Left lung (tissue), 10 donors: Measurements from ENCODE around the gene BLMH. TPM values are rescaled to one million over a fixed set of nuclear protein-coding genes. Genes with fewer than 3 reads are reported as not detected.

Experiments used
- ATAC-seq: fragments of 200-7000 bp; cut with Tn5 transposase; one replicate; pipeline ENCODE4 v1.9.1; 2020; ENCODE audit warnings: moderate library complexity
- DNase-seq, 4 donors: peaks; one replicate each; pipeline ENCODE4 v3.0.0-alpha.2; 2013 to 2020
- H3K27ac ChIP-seq, 2 donors: fragments of 200-600 bp; sonication (generic) in 1 of 2; one replicate each; pipeline versions ENCODE4 v1.5.0 to v1.8.0; 2020 to 2021
- H3K27me3 ChIP-seq, 2 donors: fragments of 200-600 bp; sonication (generic) in 1 of 2; one replicate each; pipeline versions ENCODE4 v1.5.0 to v1.8.0; 2020 to 2021
- H3K36me3 ChIP-seq, 2 donors: fragments of 200-600 bp; sonication (generic) in 1 of 2; one replicate each; pipeline versions ENCODE4 v1.5.0 to v1.8.0; 2020 to 2021
- H3K4me1 ChIP-seq, 2 donors: fragments of 200-600 bp; one replicate each; pipeline ENCODE4 v1.8.0; 2021
- H3K4me3 ChIP-seq, 2 donors: fragments of 200-600 bp; sonication (generic) in 1 of 2; one replicate each; pipeline versions ENCODE4 v1.5.0 to v1.8.0; 2020 to 2021; ENCODE audit warnings: mild to moderate bottlenecking in 1 of 2
- H3K9me3 ChIP-seq, 2 donors: fragments of 200-600 bp; sonication (generic) in 1 of 2; one replicate each; pipeline versions ENCODE4 v1.5.0 to v1.8.0; 2020 to 2021
- intact Hi-C, 2 donors: fragments of 100-400 bp; cut with DNase I; formaldehyde crosslinking; loops; one replicate each; pipeline versions ENCODE4 v1.11.2 to v1.14.2; 2022
- polyA plus RNA-seq, 6 donors: library from polyadenylated mRNA; unstranded; fragments of 120-200 nt; gene quantifications; one replicate each; pipeline ENCODE4 v1.2.1, GENCODE V29; 2013; ENCODE audit not compliant: insufficient read length in 6 of 6
- total RNA-seq, 2 donors: library from RNA; stranded (reverse); fragmentation: NEBNext Ultra II Directional; extraction: Animal tissue kit (Norgen Biotek cat#: 25700); gene quantifications; one replicate each; pipeline ENCODE4 v1.2.1, GENCODE V29; 2021
- TF ChIP-seq, protein P1 (sequence below), 2 donors: fragments of 200-600 bp; sonication (generic) in 1 of 2; IDR thresholded peaks; one replicate each; pipeline versions ENCODE4 v1.5.0 to v1.8.0; 2021; ENCODE audit warnings: antibody characterized with exemption in 2 of 2
- donor health status: DM: no; HTN: yes; CAD: no.
- donor health status: DM: no; HTN: no; CAD: no.

The BLMH gene
- total and polyA plus RNA-seq, 8 donors, result 30.0 to 77.3 (median 68.8) TPM

DNA sequence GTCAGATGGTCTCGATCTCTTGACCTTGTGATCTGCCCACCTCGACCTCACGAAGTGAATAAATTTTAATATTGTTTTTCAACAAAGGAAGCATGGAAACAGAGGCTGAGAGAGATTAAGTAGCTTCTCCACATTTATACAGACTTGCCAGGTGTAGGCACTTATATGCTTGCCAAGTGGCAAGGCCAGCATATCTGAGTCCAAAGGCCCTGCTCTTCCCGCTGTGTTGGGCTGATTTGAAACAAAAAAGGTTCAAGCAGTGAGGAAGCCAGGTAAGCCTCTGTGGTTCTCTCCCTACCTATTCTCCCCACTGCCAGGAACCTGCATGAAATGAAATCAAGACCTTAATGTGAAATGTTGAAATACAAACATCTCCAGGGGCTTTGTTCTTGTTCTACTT is 48.7 kb downstream of the BLMH start:
- intact Hi-C loops, result no loop called here
- Histone ChIP-seq H3K4me3 (no peak overlapping the region), H3K27ac (no peak overlapping the region), H3K4me1 (peaks cover 0 to 6% of the 10 kb centered on the region in 2 donors), H3K36me3 (peaks cover 0 to 17% of the 10 kb centered on the region in 2 donors), H3K9me3 (no peaks in the 10 kb centered on the region), H3K27me3 (peaks cover 6 to 12% of the 10 kb centered on the region in 2 donors)
- TF ChIP-seq, protein P1, sequence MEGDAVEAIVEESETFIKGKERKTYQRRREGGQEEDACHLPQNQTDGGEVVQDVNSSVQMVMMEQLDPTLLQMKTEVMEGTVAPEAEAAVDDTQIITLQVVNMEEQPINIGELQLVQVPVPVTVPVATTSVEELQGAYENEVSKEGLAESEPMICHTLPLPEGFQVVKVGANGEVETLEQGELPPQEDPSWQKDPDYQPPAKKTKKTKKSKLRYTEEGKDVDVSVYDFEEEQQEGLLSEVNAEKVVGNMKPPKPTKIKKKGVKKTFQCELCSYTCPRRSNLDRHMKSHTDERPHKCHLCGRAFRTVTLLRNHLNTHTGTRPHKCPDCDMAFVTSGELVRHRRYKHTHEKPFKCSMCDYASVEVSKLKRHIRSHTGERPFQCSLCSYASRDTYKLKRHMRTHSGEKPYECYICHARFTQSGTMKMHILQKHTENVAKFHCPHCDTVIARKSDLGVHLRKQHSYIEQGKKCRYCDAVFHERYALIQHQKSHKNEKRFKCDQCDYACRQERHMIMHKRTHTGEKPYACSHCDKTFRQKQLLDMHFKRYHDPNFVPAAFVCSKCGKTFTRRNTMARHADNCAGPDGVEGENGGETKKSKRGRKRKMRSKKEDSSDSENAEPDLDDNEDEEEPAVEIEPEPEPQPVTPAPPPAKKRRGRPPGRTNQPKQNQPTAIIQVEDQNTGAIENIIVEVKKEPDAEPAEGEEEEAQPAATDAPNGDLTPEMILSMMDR (IDR thresholded peaks at IDR 0.05), result no peak
- ATAC-seq, result no peak
- DNase-seq, result no peak

DNA sequence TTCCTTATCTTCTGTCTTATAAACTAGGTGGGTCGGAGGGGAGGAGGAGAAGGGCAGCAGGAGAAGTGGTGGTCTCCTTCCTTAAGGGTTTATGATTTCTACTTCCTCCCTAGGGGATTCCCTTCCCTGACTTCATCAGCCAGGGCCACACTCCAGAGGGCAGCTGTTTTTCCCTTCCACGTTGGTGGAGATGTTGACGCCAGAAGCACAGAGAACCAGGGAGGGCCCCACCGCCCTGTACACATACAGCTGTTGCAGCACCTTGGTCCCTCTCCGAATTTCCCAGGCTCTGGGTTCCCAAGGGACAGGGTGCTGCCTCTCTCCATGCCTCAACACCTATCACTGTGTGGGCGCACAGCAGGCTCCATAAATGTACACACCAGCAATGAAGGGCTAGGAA is 50.7 kb downstream of the BLMH start:
- Histone ChIP-seq H3K4me3 (no peak overlapping the region), H3K4me1 (peaks cover 4 to 20% of the 10 kb centered on the region in 2 donors), H3K9me3 (no peaks in the 10 kb centered on the region), H3K27ac (no peak overlapping the region), H3K36me3 (no peaks in the 10 kb centered on the region), H3K27me3 (peaks cover 22 to 32% of the 10 kb centered on the region in 2 donors)
- ATAC-seq, result no peak
- no peak for DNase-seq
- TF ChIP-seq, protein P1 (IDR thresholded peaks at IDR 0.05), result no peak
- intact Hi-C loops, result no loop called here

DNA sequence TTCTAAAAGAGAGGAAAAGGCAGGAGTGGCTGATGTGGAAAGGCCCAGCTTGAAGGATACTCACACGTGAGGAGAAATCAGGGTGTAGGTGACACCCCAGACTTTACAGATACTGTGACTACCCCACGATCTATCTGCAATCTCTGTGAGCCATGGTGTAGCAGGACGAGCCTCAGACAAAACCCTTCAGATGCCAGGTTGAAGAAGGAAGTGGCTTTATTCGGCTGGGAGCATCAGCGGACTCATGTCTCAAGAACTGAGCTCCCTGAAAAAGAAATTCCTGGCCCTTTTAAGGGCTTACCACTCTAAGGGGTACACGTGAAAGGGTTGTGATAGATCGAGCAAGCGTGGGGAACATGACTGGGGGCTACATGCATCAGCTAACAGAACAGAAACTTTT is 51.6 kb downstream of the BLMH start:
- ATAC-seq (no peak), DNase-seq (no peak)
- TF ChIP-seq, protein P1 (IDR thresholded peaks at IDR 0.05), result no peak
- H3K4me1 ChIP-seq, result peaks cover 7 to 29% of the 10 kb centered on the region in 2 donors
- H3K27me3 ChIP-seq, result peaks cover 31 to 41% of the 10 kb centered on the region in 2 donors
- intact Hi-C loops, result no loop called here
- H3K36me3 ChIP-seq, result no peaks in the 10 kb centered on the region
- H3K4me3 ChIP-seq, result no peak overlapping the region
- H3K27ac ChIP-seq, result no peak overlapping the region
- no peaks in the 10 kb centered on the region for H3K9me3 ChIP-seq

DNA sequence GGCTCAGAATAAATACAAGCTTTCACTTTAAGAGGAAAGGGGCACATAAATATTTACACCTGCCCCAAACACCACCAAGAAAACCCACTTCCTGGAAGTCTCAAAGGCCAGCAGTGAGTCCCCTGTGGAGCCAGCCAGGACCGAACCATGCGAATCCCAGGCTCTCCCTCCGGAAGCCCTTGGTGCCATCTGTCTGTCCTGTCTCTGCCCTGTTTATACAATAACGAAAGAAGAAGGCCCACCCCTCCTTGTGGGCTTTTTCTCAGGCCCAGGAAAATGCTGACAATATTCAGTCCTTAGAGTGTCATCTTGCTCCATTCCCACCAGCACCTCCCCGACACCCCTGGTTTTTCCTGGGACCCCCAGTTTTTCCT is 52.7 kb downstream of the BLMH start:
- peak overlapping the region in 1 of 2 donors; percentile 45 for H3K27ac ChIP-seq
- DNase-seq (no peak), ATAC-seq (no peak)
- TF ChIP-seq, protein P1 (IDR thresholded peaks at IDR 0.05), result no peak
- H3K9me3 ChIP-seq, result no peaks in the 10 kb centered on the region
- peaks cover 31 to 52% of the 10 kb centered on the region in 2 donors for H3K27me3 ChIP-seq
- H3K36me3 ChIP-seq, result no peaks in the 10 kb centered on the region
- intact Hi-C loops, result no loop called here
- H3K4me1 ChIP-seq, result peaks cover 7 to 36% of the 10 kb centered on the region in 2 donors
- peak overlapping the region in 1 of 2 donors; percentile 13 for H3K4me3 ChIP-seq

DNA sequence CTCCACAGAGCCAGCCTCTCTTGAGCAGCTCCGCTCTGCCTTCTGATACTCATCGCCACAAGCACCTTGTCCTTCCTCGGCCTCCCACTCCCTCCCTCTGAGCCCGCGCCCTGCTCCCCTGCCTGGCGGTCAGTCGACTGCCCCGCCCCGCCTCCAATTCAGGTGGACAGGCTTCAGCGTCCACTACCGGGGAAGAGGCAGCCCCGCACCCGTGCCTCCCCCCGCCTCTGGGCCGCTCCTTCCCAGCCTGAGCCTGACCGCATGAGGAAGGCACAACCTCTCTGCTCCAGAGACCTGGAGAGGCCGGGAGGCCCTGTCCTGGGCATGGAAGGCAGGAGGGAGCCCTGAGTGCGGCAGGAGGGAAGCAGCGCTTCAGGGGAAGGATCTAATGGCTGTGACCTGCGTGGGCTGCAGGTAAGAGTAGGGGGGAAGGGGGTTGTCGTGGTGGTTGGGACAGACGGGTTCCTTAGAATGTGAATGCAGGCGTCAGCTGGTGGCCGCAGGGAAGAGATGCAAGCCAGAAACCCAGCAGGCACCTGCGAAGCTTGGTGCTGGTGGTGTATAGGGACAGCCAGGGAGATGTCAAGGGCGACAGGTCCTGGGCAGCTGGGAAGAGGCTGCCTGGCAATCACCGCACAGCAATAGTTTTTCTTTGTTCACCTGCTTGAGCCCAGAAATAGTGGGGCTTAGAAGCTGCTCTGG is 53.2 kb downstream of the BLMH start:
- H3K9me3 ChIP-seq, result no peaks in the 10 kb centered on the region
- H3K27ac ChIP-seq, result peak overlapping the region in 1 of 2 donors; percentile 45
- H3K4me1 ChIP-seq, result peaks cover 7 to 36% of the 10 kb centered on the region in 2 donors
- H3K36me3 ChIP-seq, result no peaks in the 10 kb centered on the region
- intact Hi-C loops, result no loop called here
- ATAC-seq (peak; percentile 31), DNase-seq (no peak)
- peak overlapping the region in 1 of 2 donors; percentile 13 for H3K4me3 ChIP-seq
- H3K27me3 ChIP-seq, result peaks cover 31 to 57% of the 10 kb centered on the region in 2 donors
- TF ChIP-seq, protein P1 (IDR thresholded peaks at IDR 0.05), result no peak
